ENCODE measurements around the gene LRRC8C. TPM values are rescaled to one million over a fixed set of nuclear protein-coding genes. Genes with fewer than 3 reads are reported as not detected.

Gene LRRC8C
- total RNA-seq, 1 donor from 2014 or later, result 46.8 TPM

DNA sequence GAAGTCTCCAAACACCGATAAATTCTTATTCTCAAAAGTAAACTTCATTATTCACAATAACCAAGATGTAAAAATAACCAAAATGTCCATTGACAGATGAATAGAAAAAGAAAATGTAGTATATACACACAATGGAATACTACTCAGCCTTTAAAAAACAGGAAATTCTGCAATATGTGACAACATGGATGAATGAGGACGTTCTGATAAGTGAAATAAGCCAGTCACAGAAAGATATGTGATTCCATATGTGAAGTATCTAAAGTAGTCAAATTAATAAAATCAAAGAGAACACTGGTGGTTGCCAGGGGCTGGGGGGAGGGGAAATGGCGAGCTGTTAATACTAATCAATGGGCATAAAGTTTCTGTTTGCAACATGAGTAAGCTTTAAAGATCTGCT lies 36.0 kb downstream of the LRRC8C start:
- intact Hi-C loops (cut with micrococcal nuclease), result no loop called here

DNA sequence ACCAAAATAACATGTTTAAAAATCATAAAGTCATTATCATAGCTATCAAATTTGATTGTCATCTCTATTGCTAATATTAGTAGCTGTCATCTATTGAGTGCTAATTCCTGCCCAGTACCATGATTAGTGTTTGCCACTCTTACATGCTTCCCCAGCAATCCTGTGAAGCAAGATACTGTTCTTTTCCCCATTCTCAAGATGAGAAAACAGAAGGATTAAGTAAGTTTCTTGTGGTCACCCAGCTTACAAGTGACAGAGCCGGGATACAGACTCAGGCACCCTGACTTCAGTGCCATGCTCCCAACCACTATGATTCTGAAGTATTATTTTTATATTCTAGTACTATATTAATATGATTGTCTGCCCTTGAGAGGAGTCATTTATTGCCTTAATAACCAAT lies 36.5 kb downstream of the LRRC8C start:
- intact Hi-C loops (cut with micrococcal nuclease), result no loop called here

DNA sequence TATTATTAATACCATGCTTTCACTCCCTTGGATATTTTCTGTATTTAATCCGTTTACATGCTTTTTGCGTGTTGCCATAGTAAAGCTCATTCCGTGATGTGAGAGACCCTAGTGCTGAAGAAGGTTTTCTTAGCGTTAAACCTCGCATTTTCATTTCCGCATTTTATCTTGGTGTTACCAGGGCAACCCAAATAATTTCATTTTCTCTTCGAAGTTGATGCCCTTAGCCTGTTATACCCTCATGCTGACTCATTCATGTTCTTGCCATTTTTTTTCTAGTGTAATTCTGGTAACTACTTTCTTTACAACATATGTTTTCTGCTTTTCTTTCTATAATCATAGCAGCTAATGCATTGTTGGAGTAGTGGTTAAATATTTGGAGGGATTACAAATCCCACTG lies 37.2 kb downstream of the LRRC8C start:
- intact Hi-C loops (cut with micrococcal nuclease), result loop anchor here (1.0 to 5.0 kb wide), 2 partner anchors 12 to 47 kb away; no protein-coding TSS in a partner anchor

DNA sequence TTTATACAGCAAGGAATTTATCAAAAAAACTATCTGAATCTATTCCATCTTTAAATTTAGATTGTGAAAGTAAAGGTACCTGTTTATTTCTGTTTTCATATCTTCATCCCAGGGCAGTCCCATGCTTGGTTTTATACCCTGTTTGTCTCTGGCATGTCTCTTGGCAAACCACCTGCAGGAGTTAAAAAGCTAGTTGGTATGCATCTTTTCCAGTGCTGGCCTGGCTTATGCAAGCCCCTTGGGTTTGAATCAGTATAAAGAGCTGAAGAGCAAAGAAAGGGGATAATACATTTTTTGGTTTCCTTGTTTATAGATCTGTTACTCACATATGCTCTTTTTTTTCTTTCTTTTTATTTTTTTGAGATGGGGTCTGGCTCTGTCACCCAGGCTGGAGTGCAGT lies 37.8 kb downstream of the LRRC8C start:
- intact Hi-C loops (cut with micrococcal nuclease), result loop anchor here (1.0 to 5.0 kb wide), 2 partner anchors 12 to 47 kb away; no protein-coding TSS in a partner anchor

DNA sequence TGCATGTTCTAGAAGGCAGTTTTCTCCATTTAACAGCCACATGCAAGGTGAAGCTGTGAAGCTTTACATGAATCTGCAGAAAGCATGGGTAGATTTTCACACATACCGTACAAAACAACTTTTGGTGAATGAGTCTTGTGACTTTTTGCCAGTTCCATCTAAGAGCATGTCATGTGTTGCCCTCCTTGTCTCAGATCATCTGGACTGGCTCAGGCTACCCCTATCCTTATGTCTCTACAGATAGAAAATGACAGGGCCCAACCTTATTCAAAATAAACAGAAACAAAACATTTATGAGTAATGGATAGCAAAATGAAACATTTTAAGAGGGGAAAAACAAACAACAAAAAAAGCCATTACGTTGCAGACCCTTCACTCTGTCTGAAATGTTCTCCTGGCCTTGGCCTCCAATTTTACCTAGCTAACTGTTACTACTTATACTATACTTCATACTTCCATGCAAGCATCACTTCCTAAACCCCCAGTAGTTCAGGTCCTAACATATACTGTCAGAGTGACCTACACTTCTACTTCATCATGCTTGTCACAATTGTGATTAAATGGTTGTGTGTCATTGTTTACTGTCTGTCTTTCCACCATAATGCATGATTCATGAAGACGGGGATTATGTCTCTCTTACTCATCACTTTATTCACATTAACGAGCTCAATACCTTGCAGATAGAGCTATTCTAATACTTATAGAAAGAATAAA lies 39.0 kb downstream of the LRRC8C start:
- intact Hi-C loops (cut with micrococcal nuclease), result loop anchor here (2.0 to 5.0 kb wide), 2 partner anchors 15 to 45 kb away; no protein-coding TSS in a partner anchor

DNA sequence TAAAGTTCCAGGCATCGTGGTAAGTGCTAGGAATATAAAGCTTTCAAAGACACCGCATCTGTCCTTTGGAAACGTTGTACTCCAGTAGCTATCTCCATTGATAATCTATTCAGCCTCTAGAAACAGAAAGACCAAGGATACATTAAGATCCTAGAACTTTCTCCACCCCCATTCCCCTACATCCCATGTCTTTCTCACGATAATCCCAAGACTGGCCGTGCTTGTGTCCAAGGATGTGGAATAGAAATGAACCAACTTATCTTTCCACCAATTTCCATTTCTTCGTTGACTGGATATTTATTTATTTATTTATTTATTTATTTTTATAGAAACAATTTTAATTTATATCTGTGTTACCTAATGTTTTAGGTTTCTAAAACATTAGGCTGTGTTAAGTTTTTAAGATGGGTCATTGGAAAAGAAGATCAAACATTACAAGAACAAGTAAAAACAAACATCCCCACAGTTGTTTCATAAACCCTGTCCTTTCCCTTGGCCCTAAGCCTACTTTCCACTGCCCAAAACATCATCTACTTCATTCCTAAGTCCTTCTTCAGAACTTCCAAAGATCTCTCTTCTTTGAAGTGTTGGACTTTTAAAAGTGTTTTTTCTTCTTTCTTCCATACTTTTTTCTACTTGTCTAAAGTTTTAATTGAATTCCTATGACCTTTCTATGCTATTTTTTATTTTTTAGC lies 39.7 kb downstream of the LRRC8C start:
- intact Hi-C loops (cut with micrococcal nuclease), result loop anchor here (2.0 to 5.0 kb wide), 2 partner anchors 14 to 45 kb away; no protein-coding TSS in a partner anchor

DNA sequence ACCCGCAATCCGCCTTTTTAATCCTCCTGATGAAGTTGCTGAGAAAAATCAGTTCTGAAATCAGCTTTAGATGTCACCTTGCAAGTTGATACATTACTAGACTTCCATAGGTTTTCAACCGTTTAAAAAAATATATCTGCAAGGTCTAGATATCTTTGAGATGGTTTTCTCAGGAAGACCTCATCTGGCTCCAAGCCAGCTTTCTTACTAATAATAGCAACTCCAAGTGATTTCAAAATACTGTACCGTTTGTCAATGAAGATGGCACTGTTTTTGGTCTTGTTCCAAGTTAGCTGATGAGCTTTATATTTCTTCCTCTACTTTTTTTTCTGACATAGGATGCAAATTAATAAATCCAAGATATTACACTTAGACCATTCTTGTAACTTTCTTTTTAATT lies 40.3 kb downstream of the LRRC8C start:
- intact Hi-C loops (cut with micrococcal nuclease), result loop anchor here (2.0 to 5.0 kb wide), 2 partner anchors 14 to 44 kb away; no protein-coding TSS in a partner anchor

DNA sequence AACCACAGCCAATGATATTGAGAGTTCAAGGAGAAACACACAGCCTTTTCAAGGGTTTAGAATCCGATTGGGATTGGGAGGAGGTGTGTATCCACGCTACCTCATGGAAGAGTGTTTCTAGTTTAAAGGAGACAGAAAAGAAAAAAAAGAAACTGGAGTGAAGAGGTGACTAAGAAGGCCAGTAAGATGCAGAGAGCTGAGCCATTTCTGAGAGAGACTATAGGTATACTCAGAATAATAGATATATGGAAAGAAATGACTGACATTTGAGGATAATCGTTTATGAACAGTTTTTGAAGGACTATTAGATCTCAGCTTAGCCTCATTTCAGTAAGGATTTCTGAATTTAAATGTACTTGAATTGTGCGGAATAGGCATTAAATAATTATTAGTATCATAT lies 42.8 kb downstream of the LRRC8C start:
- intact Hi-C loops (cut with micrococcal nuclease), result no loop called here

DNA sequence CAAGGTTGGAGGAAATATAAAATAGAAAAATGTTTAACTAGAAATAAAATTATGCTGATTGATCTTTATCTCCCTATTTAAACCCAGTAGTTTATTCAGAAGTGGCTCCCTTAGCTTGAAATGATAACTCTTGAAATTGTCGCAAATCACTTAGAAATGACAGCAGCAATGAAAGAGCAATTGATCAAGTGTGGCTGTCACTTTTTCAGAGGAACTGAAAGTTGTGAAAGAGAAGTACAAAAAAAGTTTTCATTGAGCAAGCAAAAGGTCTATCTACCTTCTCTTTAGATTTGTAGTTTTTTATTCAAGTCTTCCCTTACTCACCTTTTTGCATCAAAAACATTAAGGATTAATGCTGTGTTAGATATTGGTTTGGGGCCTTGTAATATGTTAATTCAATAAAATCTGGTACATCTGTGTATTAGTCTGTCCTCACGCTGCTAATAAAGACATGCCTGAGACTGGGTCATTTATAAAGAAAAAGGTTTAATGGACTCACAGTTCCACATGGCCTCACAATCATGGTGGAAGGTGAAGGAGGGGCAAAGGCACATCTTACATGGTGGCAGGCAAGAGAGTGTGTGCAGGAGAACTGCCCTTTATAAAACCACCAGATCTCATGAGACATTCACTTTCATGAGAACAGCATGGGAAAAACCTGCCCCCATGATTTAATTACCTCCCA lies 48.3 kb downstream of the LRRC8C start:
- intact Hi-C loops (cut with micrococcal nuclease), result no loop called here

DNA sequence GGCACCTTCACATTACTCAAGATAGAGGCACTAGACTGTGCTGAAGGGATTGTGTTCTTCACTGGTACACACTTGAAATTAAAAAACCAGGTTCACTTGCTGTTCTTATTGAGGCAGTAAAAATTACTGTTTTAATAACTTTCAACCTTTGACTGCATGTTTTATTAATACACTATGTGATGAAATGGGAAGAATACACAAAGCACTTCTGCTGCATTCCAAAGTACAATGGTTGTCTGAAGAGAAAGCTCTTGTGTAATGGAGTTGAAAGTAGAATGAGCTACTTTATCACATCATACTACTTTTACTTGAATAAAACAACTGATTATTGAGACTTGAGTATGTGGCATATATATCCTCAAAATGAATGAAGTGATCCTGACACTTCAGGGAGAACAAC lies 49.7 kb downstream of the LRRC8C start:
- intact Hi-C loops (cut with micrococcal nuclease), result no loop called here

DNA sequence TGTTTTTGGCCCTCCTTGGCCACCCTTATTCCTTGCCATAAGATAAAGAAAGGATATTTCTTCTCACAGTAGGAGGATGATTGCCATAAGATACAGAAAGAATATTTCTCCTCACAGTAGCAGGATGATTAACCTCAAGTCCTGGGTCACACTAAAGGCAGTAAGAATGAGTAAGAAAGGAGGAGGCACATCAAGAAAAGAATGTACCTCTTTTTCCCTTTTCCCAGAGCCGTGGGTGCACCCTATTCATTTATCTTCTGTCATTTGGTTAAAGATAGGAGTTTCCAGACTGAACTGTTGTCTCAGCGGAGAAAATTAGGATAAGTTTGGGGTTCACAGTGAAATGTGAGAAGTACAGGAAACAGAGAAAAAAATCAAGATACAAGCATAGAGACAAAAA lies 52.5 kb downstream of the LRRC8C start:
- intact Hi-C loops (cut with micrococcal nuclease), result no loop called here

DNA sequence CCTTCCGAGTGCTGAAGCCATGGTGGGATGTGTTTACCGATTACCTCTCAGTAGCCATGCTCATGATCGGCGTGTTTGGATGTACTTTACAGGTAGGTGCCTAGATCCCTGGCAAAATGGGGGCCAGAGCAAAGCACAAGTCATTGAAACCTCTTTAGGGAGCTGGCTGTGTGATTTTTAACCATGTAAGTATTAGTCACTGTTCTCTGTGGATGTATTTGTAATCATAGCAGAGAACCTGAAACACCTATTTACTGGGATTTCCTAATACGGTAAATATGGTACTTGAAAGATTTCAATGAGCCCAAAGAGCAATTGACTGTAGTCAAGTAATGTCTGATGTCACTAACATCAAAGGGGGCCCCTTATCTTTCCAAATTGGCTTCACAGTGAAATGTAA lies 53.6 kb downstream of the LRRC8C start:
- intact Hi-C loops (cut with micrococcal nuclease), result loop anchor here (2.0 kb wide), 1 partner anchor 14 kb away; no protein-coding TSS in a partner anchor

DNA sequence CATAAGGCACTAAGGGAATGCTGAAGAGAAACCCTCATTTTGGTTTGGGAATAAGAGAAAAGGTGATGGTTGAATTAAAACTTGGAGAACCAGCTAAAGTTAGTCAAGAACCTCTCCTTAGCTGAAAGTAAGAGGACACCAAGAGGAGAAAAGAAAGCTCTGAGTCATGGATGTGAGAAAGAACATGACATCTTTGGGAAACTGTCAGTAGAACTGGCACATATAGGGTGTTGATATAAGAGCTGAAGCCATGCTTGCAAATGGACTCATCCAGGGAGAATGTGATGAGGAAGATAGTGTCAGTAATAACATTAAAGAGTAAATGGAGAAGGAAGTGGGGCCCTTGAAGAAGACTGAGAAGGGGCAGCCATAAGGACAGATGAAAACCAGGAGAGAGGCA lies 54.3 kb downstream of the LRRC8C start:
- intact Hi-C loops (cut with micrococcal nuclease), result loop anchor here (2.0 kb wide), 1 partner anchor 14 kb away; no protein-coding TSS in a partner anchor

DNA sequence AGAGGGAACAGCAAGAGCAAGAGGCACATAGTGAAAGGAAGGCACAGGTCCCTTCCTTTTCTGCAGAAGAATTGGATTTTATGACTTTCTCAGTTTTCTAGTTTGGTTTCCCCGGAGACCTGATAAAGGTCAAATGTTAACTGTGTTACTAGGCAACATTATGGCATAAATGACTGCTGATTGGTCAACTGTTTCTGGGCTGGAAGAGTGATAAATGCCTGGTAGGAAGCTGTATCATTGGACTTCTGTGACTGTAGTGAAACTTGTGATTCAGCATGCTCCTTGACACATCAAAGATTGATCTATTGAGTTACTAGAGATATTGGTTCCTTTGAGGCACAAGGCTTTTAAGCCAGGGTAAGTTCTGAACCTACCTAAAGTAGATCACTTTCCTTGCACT lies 55.7 kb downstream of the LRRC8C start:
- intact Hi-C loops (cut with micrococcal nuclease), result no loop called here

DNA sequence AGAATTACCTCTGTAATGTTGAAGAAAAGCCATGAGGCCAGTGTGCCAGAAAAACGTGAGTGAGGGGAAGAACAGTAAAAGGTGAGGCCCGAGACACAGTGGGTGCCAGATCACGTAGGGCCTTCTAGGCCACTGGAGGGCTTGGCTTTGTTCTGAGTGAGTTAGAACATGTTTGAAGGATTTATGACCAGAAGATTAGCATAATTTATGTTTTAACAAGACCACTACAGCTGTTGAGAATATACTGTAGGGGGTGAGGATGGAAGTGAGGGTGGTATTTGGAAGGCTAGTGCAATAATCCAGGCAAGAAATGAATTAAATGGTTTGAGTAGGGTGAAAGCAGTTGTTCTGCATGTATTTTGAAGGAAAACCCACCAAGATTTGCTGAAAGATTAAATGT lies 56.3 kb downstream of the LRRC8C start:
- intact Hi-C loops (cut with micrococcal nuclease), result no loop called here

DNA sequence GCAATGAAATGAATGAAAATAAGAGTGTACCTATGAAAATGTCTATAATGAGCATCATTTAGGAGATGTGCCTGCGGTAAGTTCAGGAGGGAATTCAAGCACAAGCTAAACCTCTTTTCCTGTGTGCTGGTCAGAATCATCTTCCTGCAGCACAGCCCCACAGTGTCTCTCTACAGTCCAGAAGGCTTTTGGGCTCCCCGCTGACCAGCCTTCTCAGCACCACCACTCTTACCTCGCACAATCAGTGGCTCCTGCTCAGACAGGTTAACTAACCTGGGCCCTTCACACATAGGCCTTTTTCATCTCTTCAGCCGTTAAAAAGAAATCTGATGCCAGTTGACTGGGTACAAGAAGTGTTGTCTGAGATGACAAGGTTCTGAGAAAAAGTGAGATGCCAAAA lies 57.7 kb downstream of the LRRC8C start:
- intact Hi-C loops (cut with micrococcal nuclease), result no loop called here

DNA sequence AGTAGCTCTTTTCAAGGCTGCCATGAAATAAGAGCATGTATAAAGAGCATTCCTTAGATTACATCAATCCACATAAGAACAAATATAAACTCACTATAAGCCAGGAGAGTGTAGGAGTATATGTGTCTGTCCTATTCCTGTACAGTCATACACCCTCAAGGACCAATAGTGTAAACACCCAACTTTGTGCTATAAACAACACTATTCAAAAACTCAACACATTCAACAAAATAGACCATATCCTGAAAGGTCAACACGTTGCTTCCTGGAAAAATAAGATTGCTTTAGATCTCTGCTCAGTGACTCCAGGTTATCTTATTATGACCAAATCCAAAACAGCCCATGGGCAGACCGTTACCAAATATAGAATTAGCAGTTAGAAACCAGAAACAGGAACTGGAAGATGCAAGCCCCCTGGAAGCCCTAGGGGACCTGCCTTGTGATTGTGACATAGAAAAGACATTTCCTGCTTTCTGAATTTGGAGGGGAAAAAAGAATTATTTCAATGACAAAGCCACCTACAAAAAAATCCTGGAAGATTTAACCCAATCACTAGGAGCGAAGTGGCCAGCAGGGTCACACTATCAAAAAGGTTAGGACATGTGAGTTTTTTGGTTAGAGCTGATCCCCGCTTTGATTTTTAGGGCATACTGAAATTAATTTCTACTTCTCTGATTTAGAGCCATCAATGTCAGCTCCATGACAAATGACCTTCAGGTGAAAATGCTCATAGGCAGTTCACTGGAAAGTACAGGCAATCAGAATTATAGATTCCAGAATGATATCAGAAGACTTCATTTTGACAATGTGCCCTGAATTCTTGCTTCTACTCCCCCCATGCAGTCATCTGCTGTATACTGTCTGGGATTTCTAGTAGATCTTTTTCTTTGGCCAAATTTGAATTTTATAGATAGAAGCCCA lies 59.9 kb downstream of the LRRC8C start:
- intact Hi-C loops (cut with micrococcal nuclease), result no loop called here

DNA sequence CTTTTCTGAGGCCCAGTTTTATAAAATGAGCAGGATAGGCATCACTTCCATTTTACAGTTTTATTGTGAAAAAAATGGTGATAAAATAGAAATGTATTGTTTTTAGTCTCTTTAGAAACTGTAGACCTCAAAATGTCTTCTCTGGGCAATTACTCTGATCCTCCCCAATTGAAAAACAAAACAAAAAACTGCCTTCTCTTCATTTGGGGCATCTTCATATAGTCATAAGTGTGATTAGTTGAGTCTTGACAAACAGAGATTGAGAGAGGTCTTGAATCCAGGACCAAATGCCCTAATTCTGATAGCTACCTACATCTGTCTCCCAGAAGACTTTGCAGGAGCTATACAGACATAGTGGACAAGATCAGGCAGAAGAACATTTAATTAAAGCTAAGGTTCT lies 62.9 kb downstream of the LRRC8C start:
- intact Hi-C loops (cut with micrococcal nuclease), result loop anchor here (5.0 kb wide), 1 partner anchor 39 kb away; no protein-coding TSS in a partner anchor

DNA sequence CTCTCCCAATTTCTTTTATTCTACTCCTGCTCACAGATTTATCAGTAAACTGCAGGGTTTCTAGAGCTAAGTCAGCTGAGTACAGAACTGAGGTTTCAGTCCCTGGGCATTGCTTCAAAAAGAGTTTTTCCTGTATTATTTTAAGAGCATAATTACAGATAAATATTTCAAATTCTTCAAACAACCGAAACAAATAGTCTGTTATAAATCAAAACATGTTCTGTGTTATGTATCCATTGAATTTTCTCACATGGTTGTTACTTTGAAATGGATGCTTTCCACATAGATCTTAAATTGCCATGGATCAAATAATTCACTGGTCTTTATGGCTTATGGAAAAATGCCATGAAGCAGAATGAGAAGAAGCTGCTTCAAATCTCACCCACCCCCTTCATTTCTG lies 64.5 kb downstream of the LRRC8C start:
- intact Hi-C loops (cut with micrococcal nuclease), result loop anchor here (5.0 kb wide), 1 partner anchor 40 kb away; no protein-coding TSS in a partner anchor

DNA sequence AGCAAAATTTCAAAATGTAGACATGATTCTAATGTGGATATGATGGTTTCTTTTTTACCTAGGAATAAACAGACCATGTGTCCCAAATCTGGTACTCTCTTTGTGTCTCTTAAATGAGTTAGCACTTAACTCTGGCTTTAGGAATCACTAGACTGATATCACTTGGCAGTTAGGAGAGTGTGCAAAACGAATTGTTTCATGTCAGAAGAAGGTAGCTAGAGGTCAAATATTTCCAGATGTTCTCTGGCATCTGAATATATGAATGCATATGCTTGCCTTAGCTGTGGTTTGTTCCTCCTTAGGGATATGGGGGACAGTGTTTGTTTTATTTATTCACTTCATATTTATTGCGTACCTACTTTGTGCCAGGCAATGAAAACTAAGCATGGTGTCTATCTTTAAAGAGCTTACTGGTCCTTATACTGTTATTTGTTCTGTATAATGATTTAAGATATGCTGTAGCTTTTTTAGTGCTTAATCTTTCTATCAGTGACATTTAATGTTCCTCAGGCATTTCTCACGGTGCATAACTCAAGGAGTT lies 65.2 kb downstream of the LRRC8C start:
- intact Hi-C loops (cut with micrococcal nuclease), result loop anchor here (1.0 to 5.0 kb wide), 3 partner anchors 21 to 65 kb away; partner anchors contain the start of gene LRRC8C
